ENCODE data around the gene JOSD2.
"Not testable (repeated sequence)": the region's sequence is repeated elsewhere in the genome, so short reads cannot be mapped to it uniquely, and the experiment has no call there.

JOSD2 gene

DNA sequence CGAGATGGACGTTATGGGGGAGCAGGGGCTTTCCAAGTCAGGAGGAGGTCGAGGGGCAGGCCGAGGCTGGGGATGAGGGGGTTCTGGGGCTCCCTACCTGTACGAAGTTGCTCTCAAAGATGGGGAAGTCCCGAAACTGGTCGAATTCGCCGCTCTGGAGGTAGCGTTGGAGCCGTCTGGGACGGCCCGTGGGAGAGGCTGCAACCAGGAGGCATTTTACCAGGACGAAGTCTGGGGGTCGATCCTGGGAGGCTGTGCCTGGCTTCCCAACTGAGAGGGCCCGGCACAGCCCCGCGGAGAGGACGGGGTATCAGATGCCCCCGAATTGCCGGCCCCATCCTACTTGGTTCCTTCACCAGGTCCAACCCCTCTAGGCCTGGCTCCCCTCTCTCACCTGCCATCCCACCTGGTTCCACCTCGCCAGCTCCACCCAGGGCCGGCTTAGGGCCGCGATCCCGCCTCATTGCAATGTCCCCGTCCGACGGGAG lies 35.2 kb downstream of the JOSD2 start:
- no peak for DNase-seq (ENCODE audit: low spot score)

DNA sequence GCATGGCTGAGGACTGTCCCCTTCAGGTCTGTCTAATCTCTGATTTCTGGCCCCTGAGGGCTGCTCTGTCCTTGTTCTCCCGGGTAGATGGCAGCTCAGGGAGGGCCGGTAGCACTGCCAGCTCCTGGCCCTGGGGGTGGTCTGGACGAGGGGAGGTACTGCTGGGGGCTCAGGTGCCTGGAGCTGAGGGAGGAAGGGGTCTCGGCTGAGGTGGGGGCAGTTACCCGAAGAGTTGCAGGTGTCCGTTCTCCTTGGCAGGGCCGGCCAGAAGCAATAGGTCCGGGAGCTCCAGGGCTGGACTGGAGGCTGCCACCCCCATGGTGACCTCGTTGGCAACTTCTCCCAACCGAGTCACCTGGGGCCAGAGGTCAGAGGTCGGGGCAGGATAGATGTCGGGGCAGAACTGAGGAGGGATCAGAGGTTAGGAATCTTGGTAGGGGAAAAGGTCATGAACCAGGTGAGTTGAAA lies 35.9 kb downstream of the JOSD2 start:
- DNase-seq (ENCODE audit: low spot score): no peak

DNA sequence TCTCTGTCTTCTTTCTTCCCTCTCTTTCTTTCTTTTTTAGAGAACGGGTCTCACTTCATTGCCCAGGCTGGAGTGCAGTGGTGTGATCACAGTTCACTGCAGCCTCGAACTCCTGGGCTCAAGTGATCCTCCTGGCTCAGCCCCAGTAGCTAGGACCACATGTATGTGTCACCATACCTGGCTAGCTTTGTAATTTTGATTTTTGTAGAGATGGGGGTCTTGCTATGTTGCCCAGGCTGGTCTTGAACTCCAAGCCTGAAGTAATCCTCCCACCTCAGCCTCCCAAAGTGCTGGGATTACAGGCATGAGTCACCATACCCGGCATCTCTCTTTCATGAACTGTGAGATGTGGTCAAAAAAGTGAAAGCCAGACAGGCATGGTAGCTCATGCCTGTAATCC lies 37.7 kb downstream of the JOSD2 start:
- not testable (repeated sequence) for DNase-seq (ENCODE audit: low spot score)

DNA sequence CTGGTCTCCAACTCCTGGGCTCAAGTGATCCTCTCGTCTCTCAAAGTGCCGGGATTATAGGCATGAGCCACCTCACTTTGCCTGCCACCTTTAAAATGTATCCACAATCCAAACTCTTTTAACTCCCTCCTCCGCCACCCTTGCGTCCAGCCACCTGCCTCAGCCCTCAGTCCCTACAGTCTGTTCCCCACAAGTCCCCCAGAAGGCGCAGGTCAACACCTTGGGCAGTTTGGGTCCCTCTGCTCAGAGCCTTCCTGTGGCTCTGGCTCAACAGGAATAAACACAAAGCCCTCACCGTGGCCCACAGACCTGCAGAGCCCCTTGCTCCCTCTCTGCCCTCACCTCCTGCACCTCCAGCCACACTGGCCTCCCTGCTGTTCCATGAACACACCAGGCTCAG lies 42.2 kb downstream of the JOSD2 start:
- no peak for DNase-seq (ENCODE audit: low spot score)

DNA sequence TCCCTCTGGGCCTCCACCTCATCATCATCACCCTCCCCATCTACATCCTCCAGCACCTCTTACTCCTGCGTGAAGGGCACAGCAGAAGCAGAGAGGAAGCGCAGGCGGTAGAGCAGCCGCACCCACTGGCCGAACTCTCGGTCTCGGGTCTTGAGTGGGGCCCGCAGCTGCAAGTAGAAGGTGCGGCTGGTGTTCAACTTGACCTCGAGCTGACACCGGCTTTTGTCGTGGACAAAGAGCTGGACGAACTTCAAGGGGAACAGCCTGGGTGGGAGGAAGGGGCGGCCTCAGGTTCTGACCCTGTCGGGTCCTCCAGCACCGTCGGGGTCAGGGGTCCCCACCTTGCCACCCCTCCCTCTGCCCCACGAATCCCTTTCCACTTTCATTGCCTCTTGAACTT lies 43.4 kb downstream of the JOSD2 start:
- no peak for DNase-seq (ENCODE audit: low spot score)

DNA sequence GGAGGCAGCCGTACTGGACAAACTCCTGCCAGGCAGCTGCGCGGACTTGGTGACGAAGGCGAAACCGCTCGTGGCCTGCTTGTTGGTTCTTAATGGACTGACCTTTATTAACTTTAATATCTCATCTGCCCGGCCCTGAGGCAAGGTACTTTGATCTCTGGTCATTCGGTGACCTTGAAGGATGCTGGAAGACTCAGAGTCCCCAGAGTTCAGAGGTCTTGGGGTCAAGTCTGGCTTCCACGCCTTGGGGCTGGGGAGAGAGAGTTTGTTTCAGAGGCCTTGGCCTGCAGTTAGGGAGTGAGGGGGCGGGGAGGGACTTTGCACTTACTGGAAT lies 44.3 kb downstream of the JOSD2 start:
- DNase-seq (ENCODE audit: low spot score): no peak

DNA sequence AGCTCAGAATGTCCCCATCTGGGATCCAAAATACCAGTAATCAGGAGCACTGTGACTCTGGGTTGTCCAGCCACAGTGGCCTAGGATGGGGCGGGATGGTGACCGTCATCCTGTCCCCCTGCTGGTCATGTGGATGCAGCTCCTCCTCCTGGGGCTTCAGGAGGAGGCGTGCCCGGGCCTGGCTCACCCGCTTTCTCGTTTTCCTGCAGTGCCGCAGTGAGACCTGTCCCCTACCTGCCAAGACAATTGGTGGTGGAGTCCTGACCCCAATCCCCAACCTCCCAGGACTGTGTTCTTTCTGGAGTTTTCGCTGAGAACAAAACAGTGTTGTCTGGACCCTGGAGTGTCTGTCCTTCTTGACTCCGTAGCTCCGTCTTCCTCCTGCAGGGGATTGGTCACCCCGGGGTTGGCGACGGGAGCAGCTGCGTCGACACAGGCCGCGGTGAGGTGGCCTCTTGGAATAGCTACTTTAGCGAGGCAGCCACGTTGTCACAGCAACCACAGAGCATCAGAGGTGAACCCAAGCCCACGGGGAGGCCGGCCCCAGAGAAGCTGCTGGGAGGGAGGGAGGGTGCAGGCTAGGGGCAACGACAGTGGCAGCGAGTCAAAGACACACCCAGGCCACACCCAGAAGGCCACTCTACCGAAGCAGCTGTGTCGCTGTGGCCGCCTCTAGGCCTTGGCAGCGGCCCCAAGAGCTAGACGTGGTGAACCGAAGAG lies 44.8 kb downstream of the JOSD2 start:
- peak; percentile 54 for DNase-seq (ENCODE audit: low spot score)

DNA sequence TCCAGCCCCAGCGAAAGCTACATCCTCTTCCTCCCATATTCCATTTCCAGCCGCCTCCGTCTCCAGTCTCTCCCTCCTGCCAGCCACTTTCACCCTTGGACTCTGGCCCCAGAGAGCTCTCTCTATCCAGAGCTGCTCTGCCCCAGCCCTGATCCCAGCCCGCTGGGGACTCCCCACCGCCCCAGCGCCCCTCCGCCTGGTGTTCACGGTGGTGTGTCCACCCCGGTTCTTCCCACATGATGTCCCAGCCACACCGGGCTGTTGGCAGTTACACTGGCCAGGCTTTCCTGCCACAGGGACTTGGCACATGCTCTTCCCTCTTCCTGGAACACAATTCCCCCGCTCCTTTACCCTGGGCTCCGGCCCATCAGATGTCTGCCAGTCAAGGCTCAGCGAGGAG lies 46.0 kb downstream of the JOSD2 start:
- no peak for DNase-seq (ENCODE audit: low spot score)

DNA sequence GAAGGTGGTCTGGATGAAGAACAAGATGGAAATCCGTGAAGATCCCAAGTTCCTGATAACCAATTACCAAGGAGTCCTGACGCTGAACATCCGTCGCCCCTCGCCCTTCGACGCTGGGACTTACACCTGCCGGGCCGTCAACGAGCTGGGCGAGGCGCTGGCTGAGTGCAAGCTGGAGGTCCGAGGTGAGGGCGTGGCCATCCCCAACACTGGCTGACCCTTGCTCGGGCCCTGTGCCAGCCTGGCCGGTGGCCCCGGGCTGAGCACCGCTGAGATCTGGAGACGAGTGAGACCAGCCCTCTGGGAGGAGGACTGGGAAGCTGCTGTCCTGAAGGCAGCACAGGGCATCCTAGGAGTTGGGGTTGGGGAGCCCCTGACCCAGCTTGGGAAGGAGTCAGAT lies 46.6 kb downstream of the JOSD2 start:
- no peak for DNase-seq (ENCODE audit: low spot score)

DNA sequence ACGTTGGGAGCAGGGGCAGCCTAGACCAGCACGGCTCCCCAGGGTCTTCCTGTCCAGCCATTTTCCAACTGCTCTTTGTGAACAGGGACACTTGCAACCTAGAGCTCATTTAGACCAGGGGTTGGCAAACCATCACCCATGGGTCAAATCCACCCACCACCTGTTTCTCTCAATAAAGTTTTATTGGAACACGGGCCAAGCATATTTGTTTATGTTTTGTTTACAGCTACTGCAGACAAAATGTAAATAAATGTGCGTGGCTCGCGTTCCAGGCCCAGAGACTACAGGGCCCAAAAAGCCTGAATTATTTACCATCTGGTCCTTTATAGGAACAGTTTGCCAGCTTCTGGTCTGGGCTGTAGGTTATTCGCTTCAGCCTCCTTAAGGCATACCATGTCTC lies 48.0 kb downstream of the JOSD2 start:
- no peak for DNase-seq (ENCODE audit: low spot score)

DNA sequence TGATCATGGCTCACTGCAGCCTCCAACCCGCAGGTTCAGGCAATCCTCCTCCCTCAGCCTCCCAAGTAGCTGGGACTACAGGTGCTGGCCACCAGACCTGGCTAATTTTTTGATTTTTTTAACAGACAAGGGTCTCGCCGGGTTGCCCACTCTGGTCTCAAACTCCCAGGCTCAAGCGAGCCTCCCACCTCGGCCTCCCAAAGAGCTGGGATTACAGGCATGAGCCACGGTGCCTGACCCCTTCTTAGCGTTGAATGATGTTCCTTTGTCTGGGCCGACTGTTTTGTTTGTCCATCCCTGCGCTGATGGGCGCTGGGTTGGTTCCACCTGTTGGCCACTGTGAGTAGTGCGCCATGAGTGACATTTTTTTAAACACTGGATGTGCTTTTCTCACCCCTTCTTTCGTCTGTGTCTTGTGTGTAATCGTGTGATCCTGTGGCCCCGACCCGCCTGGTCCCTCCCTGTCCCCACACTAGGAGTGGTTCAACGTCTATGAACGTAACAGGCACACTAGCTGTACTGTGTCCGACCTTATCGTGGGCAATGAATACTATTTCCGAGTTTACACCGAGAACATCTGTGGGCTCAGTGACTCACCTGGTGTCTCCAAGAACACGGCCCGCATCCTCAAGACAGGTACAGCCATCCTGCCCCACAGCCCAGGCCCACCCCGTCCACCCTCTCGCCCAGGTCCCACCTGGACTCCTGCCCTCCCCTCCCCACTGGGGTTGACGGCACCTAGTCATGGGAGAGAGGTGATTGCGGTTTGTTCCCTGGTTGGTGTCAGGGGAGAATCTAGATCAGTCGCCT lies 49.7 kb downstream of the JOSD2 start:
- peak; percentile 37 for DNase-seq (ENCODE audit: low spot score)

DNA sequence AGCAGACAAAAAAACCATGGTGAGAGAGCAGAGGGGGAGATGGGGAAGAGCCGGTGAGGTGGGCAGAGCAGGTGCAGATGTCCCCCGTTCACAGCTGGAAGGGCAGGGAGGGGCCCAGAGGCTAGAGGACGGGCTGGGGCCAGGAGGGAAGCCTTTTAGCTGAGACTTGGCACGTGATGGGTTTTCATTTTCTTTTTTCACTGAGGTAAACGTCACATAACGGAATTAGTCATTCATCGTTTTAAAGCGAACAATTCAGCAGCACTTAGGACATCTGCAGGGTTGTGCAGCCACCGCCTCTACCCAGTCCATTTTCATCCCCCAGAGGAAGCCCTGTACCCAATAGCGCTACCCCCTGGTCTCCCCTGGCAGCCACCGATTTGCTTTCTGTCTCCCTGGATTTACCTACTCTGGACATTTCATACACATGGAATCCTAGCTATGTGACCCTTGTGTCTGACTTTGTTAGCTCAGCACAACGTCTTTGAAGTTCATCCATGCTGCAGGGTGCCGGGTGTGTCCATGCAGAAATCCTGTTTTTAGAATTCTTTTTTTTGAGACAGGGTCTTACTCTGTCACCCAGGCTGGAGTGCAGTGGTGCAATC lies 50.7 kb downstream of the JOSD2 start:
- no peak for DNase-seq (ENCODE audit: low spot score)

DNA sequence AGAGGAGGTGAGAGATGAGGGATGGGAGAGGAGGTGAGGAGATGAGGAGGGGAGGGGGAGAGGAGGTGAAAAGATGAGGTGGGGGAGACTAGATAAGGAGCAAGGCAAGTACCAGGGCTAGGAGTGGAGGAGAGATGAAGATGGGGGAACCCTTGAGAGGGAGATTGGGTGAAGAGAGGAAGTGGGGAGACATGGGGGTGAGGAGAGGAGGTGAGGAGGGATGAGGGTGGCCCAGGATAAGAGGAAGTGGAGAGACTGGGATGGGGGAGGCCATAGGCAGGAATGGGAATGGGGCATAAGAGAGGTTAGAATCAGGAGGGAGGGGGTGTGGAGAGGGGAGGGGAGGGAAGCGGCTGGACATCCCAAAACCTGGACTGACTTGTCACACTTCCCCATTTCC lies 51.4 kb downstream of the JOSD2 start:
- DNase-seq (ENCODE audit: low spot score): no peak

DNA sequence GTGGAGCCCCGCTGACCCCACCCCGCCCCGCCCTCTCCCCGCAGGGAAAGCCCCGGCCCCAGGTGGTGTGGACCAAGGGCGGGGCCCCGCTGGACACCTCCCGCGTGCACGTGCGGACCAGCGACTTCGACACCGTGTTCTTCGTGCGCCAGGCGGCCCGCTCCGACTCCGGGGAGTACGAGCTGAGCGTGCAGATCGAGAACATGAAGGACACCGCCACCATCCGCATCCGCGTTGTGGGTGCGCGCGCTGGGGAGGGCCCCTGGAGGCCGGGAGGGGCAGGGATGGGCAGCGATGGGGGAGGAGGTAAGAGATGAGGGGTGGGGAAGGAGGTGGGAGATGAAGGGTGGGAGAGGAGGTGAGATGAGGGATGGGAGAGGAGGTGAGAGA lies 51.9 kb downstream of the JOSD2 start:
- DNase-seq (ENCODE audit: low spot score): no peak

DNA sequence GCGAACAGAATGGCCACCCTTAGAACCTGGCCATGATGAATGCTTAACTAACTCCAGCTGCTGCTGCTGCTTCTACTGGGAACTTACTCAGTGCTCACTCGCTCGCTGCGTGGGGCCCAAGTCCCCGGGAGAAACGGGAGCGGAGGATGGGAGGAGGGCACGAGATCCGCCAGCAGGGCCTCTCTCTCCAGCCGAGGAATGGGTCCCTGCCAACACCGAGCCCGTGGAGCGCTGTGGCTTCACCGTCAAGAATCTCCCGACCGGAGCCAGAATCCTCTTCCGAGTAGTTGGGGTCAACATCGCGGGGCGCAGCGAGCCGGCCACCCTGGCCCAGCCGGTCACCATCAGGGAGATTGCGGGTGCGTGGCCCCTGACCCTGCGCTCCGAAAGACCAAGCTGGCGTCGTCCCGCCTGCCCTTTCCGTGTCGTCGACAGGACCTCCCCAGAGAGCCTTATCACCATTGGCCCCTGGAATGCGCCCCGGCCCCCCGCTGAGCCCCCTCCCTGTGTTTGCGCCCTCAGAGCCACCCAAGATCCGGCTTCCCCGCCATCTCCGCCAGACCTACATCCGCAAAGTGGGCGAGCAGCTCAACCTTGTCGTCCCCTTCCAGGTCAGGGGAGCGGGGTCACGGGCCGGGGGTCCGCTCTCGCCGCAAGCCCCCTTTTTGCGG lies 52.5 kb downstream of the JOSD2 start:
- no peak for DNase-seq (ENCODE audit: low spot score)

DNA sequence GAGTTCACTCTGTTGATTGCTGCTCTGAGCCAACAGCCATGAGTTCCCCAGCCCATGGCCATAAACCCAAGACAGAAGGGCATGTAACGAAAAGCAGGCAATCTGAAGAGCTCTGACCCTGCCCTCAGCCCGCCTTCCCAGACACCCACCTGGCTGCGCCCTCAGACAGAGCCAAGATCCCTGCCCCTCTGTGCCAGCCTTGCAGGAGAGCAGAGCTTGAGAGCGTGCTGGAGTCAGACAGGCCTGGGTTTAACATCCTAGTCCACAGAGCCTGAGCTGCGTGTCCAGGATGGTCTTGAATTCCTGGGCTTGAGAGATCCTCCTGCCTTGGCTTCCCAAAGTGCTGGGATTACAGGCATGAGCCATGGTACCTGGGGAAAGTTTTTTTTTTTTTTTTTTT lies 53.7 kb downstream of the JOSD2 start:
- DNase-seq (ENCODE audit: low spot score): no peak
